ENCODE results near the gene DYNC1H1. TPM values are rescaled to one million over a fixed set of nuclear protein-coding genes. Genes with fewer than 3 reads are reported as not detected.

DYNC1H1 gene
- total RNA-seq, 1 experiment from 2014 or later: 383 TPM

DNA sequence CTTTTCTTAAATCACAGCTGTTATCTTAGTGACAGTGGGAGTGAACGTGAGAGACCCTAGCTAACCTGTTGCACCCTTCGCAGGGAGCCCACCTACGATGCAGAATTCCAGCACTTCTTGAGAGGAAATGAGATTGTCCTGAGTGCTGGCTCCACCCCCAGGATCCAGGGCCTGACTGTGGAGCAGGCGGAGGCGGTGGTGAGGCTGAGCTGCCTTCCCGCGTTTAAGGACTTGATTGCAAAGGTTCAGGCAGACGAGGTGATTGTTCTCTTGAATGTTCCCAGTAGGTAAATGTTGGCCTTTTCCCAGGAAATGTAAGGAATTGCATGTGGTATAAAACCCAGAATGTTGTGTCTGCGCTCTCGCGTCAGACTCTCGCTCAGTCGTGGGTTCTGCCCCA, 75.8 kb downstream of the DYNC1H1 start:
- in situ Hi-C loops (cut with HindIII; ENCODE audit: low pct_unique_long_range_greater_than_20kb, low sequenced_read_pairs): no loop called here
- no peak for DNase-seq (ENCODE audit: low read depth, low spot score)

GRCh38 chr14:102042699-102043098, 78.3 kb downstream of the DYNC1H1 start:
- in situ Hi-C loops (cut with HindIII; ENCODE audit: low pct_unique_long_range_greater_than_20kb, low sequenced_read_pairs): no loop called here
- no peak for DNase-seq (ENCODE audit: low read depth, low spot score)

GRCh38 chr14:102043251-102044025, 79.1 kb downstream of the DYNC1H1 start:
- peak; percentile 37 for DNase-seq (ENCODE audit: low read depth, low spot score)
- in situ Hi-C loops (cut with HindIII; ENCODE audit: low pct_unique_long_range_greater_than_20kb, low sequenced_read_pairs): no loop called here

DNA sequence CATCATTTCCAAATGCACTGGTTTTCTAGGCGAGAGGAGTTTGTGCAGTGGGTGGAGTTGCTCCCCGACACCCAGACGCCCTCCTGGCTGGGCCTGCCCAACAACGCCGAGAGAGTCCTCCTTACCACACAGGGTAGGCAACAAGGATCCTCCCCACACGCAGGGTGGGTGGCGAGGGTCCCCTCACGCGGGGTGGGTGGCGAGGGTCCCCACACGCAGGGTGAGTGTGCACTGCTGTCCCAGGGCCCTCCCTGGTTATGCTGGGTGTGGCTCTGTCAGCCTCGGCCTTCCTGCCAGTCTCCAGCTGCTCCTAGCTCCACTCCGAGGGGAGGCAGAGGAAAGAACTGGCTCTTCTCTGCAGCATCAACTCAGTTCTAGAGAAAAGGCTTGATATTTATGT, 80.2 kb downstream of the DYNC1H1 start:
- no peak for DNase-seq (ENCODE audit: low read depth, low spot score)
- in situ Hi-C loops (cut with HindIII; ENCODE audit: low pct_unique_long_range_greater_than_20kb, low sequenced_read_pairs): no loop called here

- in situ Hi-C loops (cut with HindIII; ENCODE audit: low pct_unique_long_range_greater_than_20kb, low sequenced_read_pairs): no loop called here
- peak; percentile 73 for DNase-seq (ENCODE audit: low read depth, low spot score)
Observed at GRCh38 chr14:102046337-102047278, 82.2 kb downstream of the DYNC1H1 start.

DNA sequence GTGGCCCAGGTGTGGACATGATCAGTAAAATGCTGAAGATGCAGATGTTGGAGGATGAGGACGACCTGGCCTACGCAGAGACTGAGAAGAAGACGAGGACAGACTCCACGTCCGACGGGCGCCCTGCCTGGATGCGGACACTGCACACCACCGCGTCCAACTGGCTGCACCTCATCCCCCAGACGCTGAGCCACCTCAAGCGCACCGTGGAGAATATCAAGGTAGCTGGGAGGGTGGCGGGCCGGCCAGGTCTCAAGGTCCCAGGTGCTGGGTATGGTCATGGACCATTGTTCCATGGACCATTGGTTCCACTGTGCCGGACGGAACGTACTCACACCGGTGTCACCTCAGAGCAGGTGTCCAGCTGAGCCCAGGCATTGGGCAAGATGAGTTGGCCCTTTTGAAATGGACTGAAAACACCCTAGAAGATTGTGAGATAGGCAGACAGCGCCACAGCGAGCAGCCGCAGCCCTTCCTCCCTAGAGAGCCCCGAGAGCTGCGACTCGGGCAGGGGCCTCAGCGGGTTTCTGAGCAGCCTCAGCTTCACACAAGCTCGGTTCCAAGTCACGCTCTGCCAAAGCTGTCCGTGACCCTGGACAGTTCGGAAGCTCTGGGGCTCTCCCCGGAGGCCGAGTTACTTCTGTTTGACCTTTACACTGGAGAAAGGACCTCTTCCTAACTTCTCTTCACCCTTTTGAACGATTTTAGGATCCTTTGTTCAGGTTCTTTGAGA, 83.6 kb downstream of the DYNC1H1 start:
- DNase-seq (ENCODE audit: low read depth, low spot score): no peak
- in situ Hi-C loops (cut with HindIII; ENCODE audit: low pct_unique_long_range_greater_than_20kb, low sequenced_read_pairs): no loop called here

- no peak for DNase-seq (ENCODE audit: low read depth, low spot score)
- in situ Hi-C loops (cut with HindIII; ENCODE audit: low pct_unique_long_range_greater_than_20kb, low sequenced_read_pairs): no loop called here
Observed at GRCh38 chr14:102049258-102050025, 85.1 kb downstream of the DYNC1H1 start.

DNA sequence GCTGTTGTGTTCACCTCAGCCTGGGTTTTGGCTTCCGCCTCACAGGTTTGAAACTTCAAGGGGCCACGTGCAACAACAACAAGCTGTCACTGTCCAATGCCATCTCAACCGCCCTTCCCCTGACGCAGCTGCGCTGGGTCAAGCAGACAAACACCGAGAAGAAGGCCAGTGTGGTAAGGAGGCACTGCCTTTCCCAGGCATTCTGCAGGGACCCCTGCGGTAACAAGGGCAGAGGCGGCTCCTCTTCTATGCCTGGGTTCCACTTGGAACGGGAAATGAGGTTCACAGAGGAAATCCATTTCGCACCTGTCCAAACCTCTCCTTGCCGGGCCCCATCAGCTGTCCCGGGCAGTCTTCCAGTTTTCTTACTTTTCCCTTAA, 85.6 kb downstream of the DYNC1H1 start:
- in situ Hi-C loops (cut with HindIII; ENCODE audit: low pct_unique_long_range_greater_than_20kb, low sequenced_read_pairs): no loop called here
- DNase-seq (ENCODE audit: low read depth, low spot score): no peak

- in situ Hi-C loops (cut with HindIII; ENCODE audit: low pct_unique_long_range_greater_than_20kb, low sequenced_read_pairs): no loop called here
Observed at GRCh38 chr14:102050625-102051024, 86.3 kb downstream of the DYNC1H1 start.

GRCh38 chr14:102052522-102052921, 88.1 kb downstream of the DYNC1H1 start:
- in situ Hi-C loops (cut with HindIII; ENCODE audit: low pct_unique_long_range_greater_than_20kb, low sequenced_read_pairs): no loop called here
- DNase-seq (ENCODE audit: low read depth, low spot score): no peak

More at GRCh38 chr14:102050625-102051024, 86.3 kb downstream of the DYNC1H1 start:
- DNase-seq (ENCODE audit: low read depth, low spot score): no peak

DNA sequence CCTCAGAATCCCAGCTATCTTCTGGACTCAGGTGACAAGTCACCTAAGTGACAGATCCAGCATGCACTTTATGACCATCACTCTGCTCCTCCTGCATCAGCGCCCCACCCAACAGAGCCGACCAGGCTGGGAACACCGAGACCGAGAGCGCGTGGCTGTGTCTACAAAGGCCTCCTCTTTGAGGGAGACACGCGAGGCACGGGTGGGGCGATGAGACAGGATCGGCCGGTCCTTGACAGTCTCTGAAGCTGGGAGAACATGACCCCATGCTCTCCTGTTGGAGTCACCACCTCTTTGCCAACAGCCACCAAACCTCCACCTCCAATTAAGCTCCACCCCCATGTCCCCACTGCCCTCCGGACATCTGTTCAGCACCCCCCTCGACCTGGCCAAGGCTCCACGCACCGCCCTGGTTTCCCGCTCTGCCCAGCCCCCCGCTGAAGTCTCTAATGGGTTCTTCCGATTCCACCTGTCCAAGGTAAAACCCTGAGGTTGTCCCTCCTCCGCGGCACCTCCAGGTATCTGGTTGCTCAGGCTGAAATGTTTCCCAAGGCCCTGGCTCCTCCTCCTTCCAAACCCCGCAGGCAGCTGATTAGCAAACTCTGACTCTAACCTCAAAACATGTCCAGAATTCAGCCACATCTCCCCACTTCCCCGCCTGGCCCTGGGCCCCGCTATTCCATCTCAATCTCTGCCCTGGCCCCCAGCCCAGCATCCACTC, 91.0 kb downstream of the DYNC1H1 start:
- DNase-seq (ENCODE audit: low read depth, low spot score): no peak
- in situ Hi-C loops (cut with HindIII; ENCODE audit: low pct_unique_long_range_greater_than_20kb, low sequenced_read_pairs): no loop called here

DNA sequence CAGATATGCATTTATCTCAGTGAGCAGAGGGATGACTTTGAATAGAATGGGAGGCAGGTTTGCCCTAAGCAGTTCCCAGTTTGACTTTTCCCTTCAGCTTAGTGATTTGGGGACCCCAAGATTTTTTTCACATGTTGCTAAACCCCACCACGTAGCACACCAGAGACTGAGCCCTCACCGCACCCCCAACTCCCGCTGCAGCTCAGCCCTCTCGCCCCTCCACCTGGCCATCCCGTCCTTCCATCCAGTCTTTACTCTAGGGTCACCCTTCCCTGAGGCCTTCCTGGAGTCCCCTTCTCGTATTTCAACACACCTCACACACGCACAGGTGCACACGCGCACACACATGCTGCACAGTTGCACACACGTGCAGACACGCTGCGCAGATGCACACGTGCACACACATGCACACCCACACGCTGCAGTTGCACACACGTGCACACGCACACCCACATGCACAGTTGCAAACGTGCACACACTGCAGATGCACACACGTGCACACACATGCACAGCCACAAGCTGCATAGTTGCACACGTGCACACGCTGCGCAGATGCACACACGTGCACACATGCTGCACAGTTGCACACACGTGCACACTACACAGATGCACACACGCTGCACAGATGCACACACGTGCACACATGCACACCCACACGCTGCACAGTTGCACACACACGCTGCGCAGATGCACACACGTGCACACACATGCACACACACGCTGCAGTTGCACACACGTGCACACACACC, 92.5 kb downstream of the DYNC1H1 start:
- in situ Hi-C loops (cut with HindIII; ENCODE audit: low pct_unique_long_range_greater_than_20kb, low sequenced_read_pairs): no loop called here

DNA sequence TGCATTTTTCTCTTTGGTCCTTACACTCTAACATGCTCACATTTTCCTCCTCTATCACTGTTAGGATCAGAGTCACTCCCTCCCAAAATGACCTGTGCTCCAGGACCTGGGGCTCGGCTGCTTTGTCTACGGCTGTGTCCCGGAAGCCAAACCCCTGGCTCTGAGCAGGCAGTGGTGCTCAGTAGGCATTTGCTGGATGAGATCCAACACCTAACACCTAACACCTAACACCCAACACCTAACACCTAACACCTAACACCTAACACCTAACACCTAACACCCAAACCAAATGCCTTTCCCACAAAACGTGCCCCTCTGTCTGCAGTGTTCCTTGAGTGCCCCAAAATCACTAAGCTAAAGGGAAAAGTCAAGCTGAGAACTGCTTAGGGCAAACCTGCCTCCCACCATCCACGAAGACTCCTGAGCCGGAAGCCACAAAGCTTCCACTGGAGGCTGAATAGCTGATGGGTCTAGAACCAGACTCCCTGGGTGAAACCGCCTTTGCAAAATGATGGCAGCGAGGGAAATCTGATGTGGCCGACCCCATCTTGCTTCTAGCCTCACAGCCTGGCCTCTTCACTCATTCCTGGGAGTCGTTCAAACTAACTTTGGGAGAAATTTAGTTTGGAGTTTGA, 93.2 kb downstream of the DYNC1H1 start:
- no peak for DNase-seq (ENCODE audit: low read depth, low spot score)
- in situ Hi-C loops (cut with HindIII; ENCODE audit: low pct_unique_long_range_greater_than_20kb, low sequenced_read_pairs): no loop called here

More for the DNA sequence above, 92.5 kb downstream of the DYNC1H1 start:
- DNase-seq (ENCODE audit: low read depth, low spot score): no peak

DNA sequence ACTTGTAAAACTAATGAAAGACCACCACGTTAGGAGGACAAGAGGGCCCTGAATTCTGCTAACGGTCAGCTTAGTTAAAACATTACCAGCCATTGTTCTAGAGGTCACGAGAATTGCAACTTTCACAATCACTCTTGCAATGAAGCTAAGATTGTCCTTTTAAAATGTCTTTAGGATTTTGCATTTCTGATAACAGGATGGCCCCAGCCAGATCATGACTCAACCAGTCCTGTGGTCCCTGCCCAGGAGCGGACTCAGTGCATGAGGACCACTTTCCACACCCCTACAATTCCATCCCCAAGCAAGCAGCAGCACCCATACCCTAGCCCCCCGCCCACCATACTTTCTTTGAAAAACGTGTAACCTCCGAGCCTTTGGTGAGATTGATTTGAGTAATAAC, 93.8 kb downstream of the DYNC1H1 start:
- in situ Hi-C loops (cut with HindIII; ENCODE audit: low pct_unique_long_range_greater_than_20kb, low sequenced_read_pairs): no loop called here

DNA sequence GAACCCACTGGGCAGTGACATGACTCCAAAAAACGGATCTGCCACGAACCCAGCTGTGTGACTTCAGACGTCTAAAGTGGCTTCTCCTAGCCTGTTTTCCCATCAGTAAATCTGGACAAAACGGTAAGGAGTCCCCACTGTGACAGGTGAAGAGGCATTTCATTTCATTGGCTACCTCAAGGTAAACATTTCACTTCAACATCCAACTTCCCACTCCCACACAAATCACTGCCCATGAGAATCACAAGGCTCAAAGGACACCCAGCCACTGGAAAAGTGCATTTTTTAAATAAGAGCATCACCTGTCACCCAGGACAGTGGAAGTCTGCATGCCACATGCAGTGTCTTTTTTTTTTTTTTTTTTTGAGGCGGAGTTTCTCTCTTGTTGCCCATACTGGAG, 94.6 kb downstream of the DYNC1H1 start:
- no peak for DNase-seq (ENCODE audit: low read depth, low spot score)
- in situ Hi-C loops (cut with HindIII; ENCODE audit: low pct_unique_long_range_greater_than_20kb, low sequenced_read_pairs): no loop called here

More for the DNA sequence above, 93.8 kb downstream of the DYNC1H1 start:
- DNase-seq (ENCODE audit: low read depth, low spot score): peak; percentile 65

All from SK-MEL-5 (cell line).